ENCODE results near the gene DHRSX.

DHRSX gene

GRCh38 chrX:2409796-2410195 lies 91.0 kb downstream of the DHRSX start:
- H3K27ac ChIP-seq (ENCODE audit: low read depth, low read length), result no peak overlapping the region
- H3K36me3 ChIP-seq (ENCODE audit: control insufficient read depth, low read length), result peaks cover 13% of the 10 kb centered on the region
- no peaks in the 10 kb centered on the region for H3F3A ChIP-seq (ENCODE audit: control insufficient read depth, insufficient read depth)
- no peaks in the 10 kb centered on the region for H3K4me1 ChIP-seq (ENCODE audit: control insufficient read depth, low read length)
- no peak overlapping the region for H3K4me2 ChIP-seq (ENCODE audit: low read length)
- peaks cover 6% of the 10 kb centered on the region; the same call in 1 of the 2 replicates for H3K9me3 ChIP-seq (ENCODE audit: control insufficient read depth, insufficient read depth, low read length)
- H3K27me3 ChIP-seq (ENCODE audit: control insufficient read depth, low read length), result no peaks in the 10 kb centered on the region
- H4K20me1 ChIP-seq (ENCODE audit: control insufficient read depth, insufficient read depth, low read depth, low read length), result no peaks in the 10 kb centered on the region
- H3K9me2 ChIP-seq (replicated peaks; ENCODE audit: control insufficient read depth, low read length), result no peaks in the 10 kb centered on the region
- no peak overlapping the region for H3K4me3 ChIP-seq (ENCODE audit: low read length)
- TF ChIP-seq EZH2phosphoT487 (IDR thresholded peaks at IDR 0.05; ENCODE audit: borderline replicate concordance, low read length), result no peak
- no peak for TF ChIP-seq CTCF (IDR thresholded peaks at IDR 0.05; ENCODE audit: low read depth, low read length, poor library complexity, severe bottlenecking)
- no peaks in the 10 kb centered on the region for H3K79me2 ChIP-seq (ENCODE audit: control insufficient read depth, low read length)

GRCh38 chrX:2408856-2409255 lies 91.9 kb downstream of the DHRSX start:
- Histone ChIP-seq H3K4me3 (ENCODE audit: low read length) (no peak overlapping the region), H3K79me2 (ENCODE audit: control insufficient read depth, low read length) (no peaks in the 10 kb centered on the region), H4K20me1 (ENCODE audit: control insufficient read depth, insufficient read depth, low read depth, low read length) (no peaks in the 10 kb centered on the region), H3K27ac (ENCODE audit: low read depth, low read length) (no peak overlapping the region), H3K9me2 (replicated peaks; ENCODE audit: control insufficient read depth, low read length) (no peaks in the 10 kb centered on the region), H3K27me3 (ENCODE audit: control insufficient read depth, low read length) (no peaks in the 10 kb centered on the region), H3K36me3 (ENCODE audit: control insufficient read depth, low read length) (peaks cover 13% of the 10 kb centered on the region), H3F3A (ENCODE audit: control insufficient read depth, insufficient read depth) (no peaks in the 10 kb centered on the region), H3K4me1 (ENCODE audit: control insufficient read depth, low read length) (no peaks in the 10 kb centered on the region), H3K9me3 (ENCODE audit: control insufficient read depth, insufficient read depth, low read length) (peaks cover 6% of the 10 kb centered on the region; the same call in 1 of the 2 replicates), H3K4me2 (ENCODE audit: low read length) (no peak overlapping the region)
- TF ChIP-seq CTCF (IDR thresholded peaks at IDR 0.05; ENCODE audit: low read depth, low read length, poor library complexity, severe bottlenecking) (no peak), EZH2phosphoT487 (IDR thresholded peaks at IDR 0.05; ENCODE audit: borderline replicate concordance, low read length) (no peak)

GRCh38 chrX:2406891-2407518 lies 93.8 kb downstream of the DHRSX start:
- TF ChIP-seq EZH2phosphoT487 (IDR thresholded peaks at IDR 0.05; ENCODE audit: borderline replicate concordance, low read length) (no peak), CTCF (IDR thresholded peaks at IDR 0.05; ENCODE audit: low read depth, low read length, poor library complexity, severe bottlenecking) (no peak)
- H3K9me3 ChIP-seq (ENCODE audit: control insufficient read depth, insufficient read depth, low read length), result peaks cover 6% of the 10 kb centered on the region; the same call in 1 of the 2 replicates
- H3K4me1 ChIP-seq (ENCODE audit: control insufficient read depth, low read length), result no peaks in the 10 kb centered on the region
- H3K4me3 ChIP-seq (ENCODE audit: low read length), result no peak overlapping the region
- H3K9me2 ChIP-seq (replicated peaks; ENCODE audit: control insufficient read depth, low read length), result no peaks in the 10 kb centered on the region
- H4K20me1 ChIP-seq (ENCODE audit: control insufficient read depth, insufficient read depth, low read depth, low read length), result no peaks in the 10 kb centered on the region
- H3K27ac ChIP-seq (ENCODE audit: low read depth, low read length), result no peak overlapping the region
- no peaks in the 10 kb centered on the region for H3F3A ChIP-seq (ENCODE audit: control insufficient read depth, insufficient read depth)
- peaks cover 13% of the 10 kb centered on the region for H3K36me3 ChIP-seq (ENCODE audit: control insufficient read depth, low read length)
- no peak overlapping the region for H3K4me2 ChIP-seq (ENCODE audit: low read length)
- H3K79me2 ChIP-seq (ENCODE audit: control insufficient read depth, low read length), result no peaks in the 10 kb centered on the region
- no peaks in the 10 kb centered on the region for H3K27me3 ChIP-seq (ENCODE audit: control insufficient read depth, low read length)
